Transverse colon (tissue), 4 donors: Measurements from ENCODE around the gene PTPRG.

ENCODE experiments used
- CTCF ChIP-seq, 5 experiments: fragments of 200-600 bp in 3 of 5; fragments of 450-650 bp in 2 of 5; sonication (generic) in 3 of 5; IDR thresholded peaks; 1 replicate in 2 of 5; 2 replicates in 3 of 5; pipeline ENCODE4 v1.5.1; 2016 to 2017; ENCODE audit warnings: antibody characterized with exemption in 5 of 5, inconsistent platforms in 3 of 5, mild to moderate bottlenecking in 2 of 5, moderate library complexity in 1 of 5
- EP300 ChIP-seq: sonication (generic); formaldehyde crosslinking; IDR thresholded peaks from one replicate; pipeline ENCODE4 v1.6.1; 2017; ENCODE audit warnings: antibody characterized with exemption, low read depth
- POLR2A ChIP-seq: fragments of 450-650 bp; IDR thresholded peaks from one replicate; pipeline ENCODE4 v1.6.1; 2016; ENCODE audit warnings: antibody characterized with exemption, mild to moderate bottlenecking, moderate library complexity
- POLR2AphosphoS5 ChIP-seq, 3 donors: sonication (generic); formaldehyde crosslinking; IDR thresholded peaks; one replicate each; pipeline ENCODE4 v1.6.1; 2016; ENCODE audit warnings: antibody characterized with exemption in 3 of 3

- TF ChIP-seq CTCF (IDR thresholded peaks at IDR 0.05) (no peak), POLR2A (no peak), POLR2AphosphoS5 (IDR thresholded peaks at IDR 0.05) (no peak), EP300 (no peak)
Observed at GRCh38 chr3:61871644-61872043, 310.3 kb downstream of the PTPRG start.
